Activated CD4-positive, alpha-beta T cell treated with anti-CD3 and anti-CD28 coated beads, Interleukin-2, amount 50 U/mL, for 16 hours (primary cell): ENCODE measurements around the gene SLC7A7.
"Not testable (repeated sequence)": the region's sequence is repeated elsewhere in the genome, so short reads cannot be mapped to it uniquely, and the experiment has no call there.

Experiments used
- DNase-seq: peaks from one replicate; pipeline ENCODE4 v3.0.0-alpha.2; 2020

SLC7A7 gene

DNA sequence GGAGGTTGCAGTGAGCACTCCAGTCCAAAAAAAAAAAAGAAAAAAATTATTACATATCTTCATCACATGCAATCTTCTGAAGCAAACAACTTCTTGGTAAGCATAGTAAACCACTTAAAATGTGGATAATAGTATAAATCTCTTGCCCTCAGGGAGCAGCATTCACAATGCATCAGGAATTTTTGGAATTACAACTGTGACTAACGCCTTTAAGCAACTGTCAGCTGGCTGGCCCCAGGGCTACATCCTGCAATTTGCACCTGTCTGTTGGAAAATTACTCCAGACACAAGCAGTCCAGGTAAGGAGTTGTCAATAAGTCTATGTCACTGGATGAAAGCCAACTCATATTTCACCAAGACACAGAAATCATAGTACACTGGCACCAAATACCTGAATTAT is 5.5 kb upstream of the SLC7A7 start:
- no peak for DNase-seq

DNA sequence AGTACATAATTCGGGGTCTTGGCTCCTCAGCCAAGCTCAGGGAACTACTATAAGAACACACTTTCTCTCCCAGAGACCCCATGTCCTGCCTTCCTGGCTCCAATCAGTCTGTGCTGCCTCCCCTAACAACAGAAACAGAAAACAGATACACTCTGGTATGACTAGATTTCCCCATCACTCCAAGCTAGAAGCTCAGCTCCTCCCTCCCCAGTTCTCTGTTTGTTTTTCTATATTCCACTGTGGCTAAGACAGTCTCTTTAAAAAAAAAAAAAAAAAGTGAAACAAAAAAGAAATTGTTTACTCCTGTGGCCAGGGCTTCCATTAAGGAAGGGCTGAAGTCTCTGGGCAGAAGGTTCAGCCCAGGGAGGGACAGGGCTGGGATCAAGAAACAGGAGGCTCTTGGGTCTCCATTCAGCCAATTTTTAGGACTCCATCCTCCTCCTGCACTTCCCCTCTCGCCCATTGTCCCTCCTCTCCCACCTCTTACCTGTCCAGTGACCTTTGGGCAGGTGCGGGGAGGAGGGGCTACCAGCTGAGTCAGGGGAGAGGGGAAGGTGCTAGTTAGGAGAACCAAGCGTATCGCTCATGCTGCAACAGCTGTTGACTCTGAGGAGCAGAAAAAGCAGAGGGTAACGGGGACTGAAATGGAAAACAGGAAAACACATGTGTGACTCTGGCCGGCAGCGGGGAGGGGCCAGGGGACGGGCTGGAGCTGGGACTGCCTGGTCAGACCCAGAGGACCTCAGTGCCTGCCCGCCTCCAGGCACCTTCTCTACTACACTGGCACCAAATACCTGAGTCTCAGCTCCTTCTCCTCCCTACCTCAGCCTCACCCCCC is 4.1 kb upstream of the SLC7A7 start:
- DNase-seq = peak; percentile 15

DNA sequence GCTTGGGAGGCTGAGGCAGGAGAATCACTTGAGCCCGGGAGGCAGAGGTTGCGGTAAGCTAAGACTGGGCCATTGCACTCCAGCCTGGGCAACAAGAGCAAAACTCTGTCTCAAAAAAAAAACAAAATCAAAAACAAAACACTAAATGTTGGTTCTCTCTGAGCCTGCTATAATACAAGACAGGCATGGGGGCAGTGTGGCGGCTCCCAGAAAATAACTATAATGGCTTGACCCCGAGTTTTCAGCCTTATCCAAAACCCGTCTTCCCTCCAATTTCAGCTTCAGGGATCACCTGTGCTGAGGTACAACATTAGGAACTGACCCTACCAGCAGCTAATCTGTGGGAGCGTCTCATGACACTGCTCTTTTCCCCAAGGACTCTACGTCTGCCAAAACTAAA is 862 bp downstream of the SLC7A7 start:
- DNase-seq = no peak

DNA sequence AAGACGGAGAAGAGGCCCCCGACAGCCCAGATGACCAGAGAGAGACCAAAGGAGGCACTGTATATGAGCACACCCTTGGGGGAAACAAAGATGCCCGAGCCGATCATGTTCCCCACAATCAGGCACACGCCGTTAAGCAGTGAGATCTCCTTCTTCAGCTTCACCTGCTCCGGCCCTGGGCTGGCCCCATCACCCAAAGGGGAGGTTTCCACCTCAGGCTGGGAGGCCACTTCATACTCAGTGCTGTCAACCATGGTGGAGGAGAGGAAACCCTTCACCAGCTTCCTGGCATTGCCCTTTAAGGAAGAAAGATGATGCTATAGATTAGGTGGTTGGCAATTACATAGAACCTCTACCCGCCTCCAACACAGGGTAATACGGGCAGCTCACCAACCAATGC is 2.1 kb downstream of the SLC7A7 start:
- no peak for DNase-seq

DNA sequence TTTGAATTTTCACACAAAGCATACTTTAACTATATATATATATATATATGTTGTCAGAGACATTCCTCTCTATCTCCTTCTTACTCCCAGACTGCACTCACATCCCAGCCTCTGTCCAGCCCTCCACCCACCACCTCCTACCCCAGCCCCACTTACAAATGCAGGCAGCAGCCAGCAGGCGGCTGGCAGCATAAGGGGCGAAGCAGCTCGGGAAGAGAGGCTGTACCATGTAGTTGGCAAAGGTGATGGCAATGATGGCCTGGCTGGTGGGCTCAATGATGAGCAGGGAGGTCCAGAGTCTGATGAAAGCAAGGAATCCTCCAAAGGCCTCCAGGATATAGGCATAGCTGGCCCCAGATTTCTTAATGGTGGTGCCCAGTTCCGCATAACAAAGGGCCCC is 2.5 kb downstream of the SLC7A7 start:
- no peak for DNase-seq

DNA sequence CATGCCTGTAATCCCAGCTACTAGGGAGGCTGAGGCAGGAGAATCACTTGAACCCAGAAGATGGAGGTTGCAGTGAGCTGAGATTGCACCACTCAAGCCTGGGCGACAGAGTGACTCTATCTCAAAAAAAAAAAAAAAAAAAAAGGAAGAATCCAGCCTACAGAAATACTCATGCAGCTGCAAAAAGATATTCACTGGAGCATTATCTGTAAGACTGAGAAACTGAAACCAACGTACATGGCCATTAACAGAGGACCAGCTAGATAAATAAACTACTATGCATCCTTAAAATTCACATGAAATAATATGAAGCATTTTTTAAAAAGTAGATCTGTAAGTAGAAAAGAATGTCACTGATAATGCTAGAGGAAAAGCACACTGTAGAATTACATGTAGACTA is 3.5 kb downstream of the SLC7A7 start:
- no peak for DNase-seq

DNA sequence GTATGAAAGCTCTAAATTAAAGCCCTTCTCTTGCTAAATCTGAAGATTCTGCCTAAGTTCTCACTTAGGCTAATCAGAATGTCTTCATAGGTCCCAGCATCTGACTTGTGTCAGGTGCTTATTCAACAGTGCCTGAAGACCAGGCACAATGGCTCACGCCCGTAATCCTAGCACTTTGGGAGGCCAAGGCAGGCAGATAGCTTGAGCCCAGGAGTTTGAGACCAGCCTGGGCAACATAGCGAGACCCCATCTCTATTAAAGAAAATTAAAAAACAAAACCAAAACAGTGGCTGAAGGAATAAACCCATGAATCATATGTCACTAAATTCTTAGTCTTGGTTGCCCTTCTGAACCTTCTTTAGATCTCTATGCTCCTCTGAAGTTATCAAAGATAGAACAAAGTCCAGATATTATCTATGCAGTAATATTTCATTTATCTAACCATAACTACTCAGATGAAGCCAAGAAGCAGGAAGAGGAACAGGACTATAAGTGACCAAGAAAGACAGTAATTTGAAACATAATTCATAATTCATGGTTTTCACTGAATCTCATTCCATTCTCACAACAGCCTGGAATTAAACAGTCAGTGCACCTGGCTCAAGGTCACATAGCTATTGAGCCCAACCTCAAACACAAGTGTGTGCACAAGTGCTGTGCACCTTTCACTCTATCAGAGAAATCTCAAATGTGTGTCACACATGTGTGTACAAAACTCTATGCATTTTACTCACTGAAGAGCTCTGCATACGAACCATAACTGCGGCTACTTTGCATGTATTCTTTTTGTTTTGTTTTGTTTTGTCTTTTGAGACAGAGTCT is 6.6 kb downstream of the SLC7A7 start:
- DNase-seq = no peak

DNA sequence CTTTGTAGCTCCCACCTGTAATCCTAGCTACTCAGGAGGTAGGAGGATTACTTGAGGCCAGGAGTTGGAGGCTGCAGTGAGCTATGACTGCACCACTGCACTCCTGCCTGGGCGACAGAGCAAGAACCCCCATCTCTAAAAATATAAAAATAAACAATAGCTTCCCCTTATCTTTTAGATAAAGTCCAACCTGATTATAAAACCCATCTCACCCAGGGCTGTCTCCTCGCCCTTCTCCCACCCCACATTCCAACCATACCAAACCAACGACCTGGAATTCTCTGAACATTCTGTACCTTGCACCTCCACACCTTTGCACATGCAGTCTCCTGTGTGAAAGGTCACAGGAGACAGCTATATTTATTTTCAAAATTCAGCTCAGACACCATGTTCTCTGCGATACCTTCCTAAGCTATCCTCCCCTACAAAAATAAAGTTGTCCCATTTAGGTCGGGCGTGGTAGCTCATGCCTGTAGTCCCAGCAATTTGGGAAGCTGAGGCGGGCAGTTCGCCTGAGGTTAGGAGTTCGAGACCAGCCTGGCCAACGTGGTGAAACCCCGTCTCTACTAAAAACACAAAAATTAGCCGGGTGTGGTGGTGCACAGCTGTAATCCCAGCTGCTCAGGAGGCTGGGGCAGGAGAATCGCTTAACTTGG is 7.7 kb downstream of the SLC7A7 start:
- DNase-seq = no peak

DNA sequence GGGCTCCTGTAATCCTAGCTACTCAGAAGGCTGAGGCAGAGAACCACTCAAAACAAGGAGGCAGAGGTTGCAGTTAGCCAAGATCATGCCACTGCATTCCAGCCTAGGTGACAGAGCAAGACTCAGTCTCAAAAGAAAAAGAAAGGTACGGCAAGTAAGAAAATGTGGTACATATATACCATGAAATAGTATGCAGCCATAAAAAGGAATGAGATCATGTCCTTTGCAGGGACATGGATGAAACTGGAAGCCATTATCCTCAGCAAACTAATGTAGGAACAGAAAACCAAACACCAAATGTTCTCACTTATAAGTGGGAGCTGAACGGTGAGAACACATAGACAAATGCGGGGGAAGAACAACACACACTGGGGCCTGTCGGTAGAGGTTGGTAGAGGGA is 10.0 kb downstream of the SLC7A7 start:
- DNase-seq = not testable (repeated sequence)

DNA sequence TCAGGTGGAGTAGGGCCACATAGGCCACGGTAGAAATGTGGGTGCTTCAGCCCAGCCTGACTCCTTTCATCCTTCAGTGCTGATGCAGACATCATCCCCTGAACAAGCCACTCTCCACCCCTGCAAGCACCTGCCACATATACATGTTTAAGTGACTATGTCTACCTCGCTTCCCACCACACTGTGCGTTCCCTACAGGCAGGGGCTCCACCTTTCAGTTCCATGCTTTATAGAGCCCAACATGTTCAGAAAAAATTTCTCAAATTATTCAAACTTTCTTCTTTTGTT is 11.6 kb downstream of the SLC7A7 start:
- no peak for DNase-seq

DNA sequence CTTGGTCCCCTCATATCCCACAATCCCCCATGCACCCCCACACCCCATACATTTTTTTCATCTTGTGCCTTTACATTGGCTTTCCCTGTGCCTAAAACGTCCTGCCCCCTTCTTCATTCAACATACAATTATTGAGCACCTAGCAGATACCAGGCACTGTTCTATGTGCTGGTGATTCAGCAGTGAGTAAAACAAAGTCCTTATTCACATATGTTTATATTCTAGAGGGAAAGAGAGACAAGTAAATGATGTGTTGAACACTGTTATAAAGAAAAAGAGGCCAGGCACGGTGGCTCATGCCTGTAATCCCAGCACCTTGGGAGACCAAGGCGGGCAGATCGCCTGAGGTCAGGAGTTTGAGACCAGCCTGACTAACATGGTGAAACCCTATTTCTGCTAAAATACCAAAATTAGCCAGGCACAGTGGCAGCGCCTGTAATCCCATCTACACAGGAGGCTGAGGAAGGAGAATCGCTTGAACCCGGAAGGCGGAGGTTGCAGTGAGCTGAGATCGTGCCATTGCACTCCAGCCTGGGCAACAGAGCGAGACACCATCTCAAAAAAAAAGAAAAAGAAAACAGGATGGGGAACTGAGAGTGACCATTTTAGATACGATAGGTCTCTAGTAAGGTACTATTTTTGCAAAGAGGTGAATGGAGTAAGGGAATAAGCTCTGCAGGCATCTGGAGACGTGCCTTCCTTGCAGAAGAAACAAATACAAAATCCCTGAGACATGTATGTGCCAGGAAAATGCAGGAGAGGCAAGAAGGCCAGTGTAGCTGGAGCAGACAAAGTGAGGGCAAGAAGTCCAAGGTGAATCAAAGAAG is 12.2 kb downstream of the SLC7A7 start:
- DNase-seq = no peak

GRCh38 chr14:22801716-22802115 is 13.5 kb downstream of the SLC7A7 start:
- no peak for DNase-seq

DNA sequence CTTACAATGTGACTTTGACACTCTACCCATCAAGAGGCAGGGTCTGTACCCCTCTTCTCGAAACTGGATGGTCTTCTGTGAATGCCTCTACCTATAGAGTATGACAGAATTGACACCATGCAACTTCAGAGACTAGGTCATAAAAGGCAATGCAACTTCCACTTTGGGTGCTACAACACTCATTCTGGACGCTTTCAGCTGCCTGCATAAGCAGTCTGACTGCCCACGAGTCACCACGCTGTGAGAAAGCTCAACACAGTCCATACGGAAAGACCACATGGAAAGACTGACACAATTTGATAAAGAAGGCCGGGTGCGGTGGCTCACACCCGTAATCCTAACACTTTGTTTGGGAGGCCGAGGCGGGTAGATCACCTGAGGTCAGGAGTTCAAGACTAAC is 14.9 kb downstream of the SLC7A7 start:
- DNase-seq = no peak

GRCh38 chr14:22798528-22798927 is 16.7 kb downstream of the SLC7A7 start:
- DNase-seq = no peak

DNA sequence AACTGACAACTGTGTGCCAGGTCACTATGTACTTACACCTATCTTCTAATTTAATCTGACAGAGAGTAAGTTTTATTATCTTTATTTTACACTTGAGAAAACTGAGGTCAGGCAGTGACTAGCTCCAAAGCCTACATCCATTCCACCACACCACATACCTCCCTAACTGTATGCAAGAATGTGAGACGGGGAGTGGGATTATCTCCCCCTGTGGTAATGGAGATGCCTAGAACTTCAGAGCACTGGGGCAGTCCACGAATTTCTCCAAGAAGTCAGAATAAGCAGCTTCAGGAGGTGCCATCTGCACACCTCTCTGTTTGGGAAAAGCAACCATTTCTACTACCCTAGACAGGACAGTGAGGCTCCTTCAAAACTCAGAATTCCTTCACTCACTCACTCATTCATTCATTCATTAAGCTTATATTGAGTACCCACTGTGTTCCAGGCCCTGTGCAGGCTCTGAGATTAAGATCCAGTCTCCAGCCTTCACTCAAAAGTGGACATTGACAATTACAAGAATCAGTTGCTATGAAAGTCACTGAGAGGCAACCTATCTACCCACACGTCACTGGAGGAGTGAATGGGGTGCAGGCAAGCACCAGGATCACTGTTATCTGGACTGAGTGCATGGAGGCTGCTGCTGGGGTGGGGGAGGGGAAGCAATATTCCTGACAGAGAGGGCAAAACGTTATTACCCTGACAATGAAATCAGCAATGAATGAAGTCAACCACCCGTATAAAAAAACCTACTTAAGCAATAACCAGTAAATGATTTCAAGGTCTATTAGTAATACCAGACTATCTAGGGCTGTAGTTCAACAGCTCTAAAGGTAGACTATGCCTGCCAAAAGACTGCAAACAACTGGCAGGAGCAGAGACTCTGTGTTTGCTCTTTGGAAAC is 18.0 kb downstream of the SLC7A7 start:
- DNase-seq = no peak

DNA sequence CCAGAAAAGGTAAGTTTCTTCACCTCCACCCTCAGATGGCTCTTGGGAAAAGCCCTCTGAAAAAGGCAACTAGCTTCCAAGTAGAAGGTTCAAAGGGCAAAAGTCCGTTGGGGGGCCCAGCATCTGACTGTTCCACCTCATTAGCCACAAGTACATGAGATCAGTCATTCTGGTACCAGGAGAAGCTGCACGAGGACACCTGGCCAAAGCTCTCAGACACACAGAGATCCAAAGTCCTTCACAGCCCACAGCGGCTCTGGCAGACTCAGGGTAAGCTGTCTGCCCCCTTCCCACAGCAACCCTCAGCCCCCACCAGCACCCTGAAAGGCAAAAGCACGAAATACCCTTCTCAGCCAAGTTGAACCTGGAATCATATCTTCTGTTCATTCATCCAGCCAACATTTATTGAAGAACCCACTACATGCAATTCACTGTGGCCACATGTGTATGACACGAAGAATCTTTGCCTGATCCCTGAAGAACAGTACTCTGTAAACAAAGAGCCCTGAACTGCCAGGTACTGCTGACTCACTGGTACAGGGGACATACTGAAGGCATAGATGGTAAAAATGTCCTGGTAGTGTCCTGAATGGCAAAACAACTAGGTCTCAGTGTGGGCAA is 19.0 kb downstream of the SLC7A7 start:
- DNase-seq = no peak

- no peak for DNase-seq
Observed at GRCh38 chr14:22794551-22794951, 20.7 kb downstream of the SLC7A7 start.

DNA sequence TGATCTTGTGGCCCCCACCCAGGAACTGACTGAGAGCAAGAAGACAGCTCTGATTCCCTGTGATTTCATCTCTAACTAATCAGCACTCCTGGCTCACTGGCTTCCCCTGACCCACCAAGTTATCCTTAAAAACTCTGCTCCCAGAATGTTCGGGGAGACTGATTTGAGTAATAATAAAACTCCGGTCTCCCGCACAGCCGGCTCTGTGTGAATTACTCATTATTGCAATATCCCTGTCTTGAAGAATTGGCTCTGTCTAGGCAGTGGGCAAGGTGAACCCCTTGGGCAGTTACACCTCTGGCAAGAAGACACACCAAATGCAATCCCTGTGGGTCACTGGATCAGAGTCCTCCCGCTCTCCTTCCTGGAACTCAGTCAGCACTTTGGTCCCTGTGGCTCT is 21.3 kb downstream of the SLC7A7 start:
- DNase-seq = no peak

DNA sequence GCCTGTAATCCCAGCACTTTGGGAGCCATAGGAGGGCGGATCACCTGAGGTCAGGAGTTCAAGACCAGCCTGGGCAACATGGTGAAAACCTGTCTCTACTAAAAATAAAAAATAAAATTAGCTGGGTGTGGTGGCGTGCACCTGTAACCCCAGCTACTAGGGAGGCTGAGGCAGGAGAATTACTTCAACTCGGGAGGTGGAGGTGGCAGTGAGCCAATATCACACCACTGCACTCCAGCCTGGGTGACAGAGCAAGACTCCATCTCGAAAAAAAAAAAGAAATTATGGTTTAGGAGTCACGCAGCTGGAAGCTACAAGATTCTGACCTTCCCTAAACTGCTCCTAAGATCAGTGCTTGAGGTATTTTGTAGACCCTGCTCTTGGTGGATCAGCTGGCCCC is 21.7 kb downstream of the SLC7A7 start:
- not testable (repeated sequence) for DNase-seq

- DNase-seq = no peak
Observed at GRCh38 chr14:22792158-22792557, 23.1 kb downstream of the SLC7A7 start.

GRCh38 chr14:22791301-22791700 is 23.9 kb downstream of the SLC7A7 start:
- no peak for DNase-seq

GRCh38 chr14:22786685-22787084 is 28.6 kb downstream of the SLC7A7 start:
- no peak for DNase-seq
